ENCODE measurements around the gene MALSU1.

- TF ChIP-seq CTCF (IDR thresholded peaks at IDR 0.05) (no peak), POLR2AphosphoS5 (IDR thresholded peaks at IDR 0.05) (no peak)
Observed at GRCh38 chr7:23294549-23295400, 4.4 kb upstream of the MALSU1 start.
